Activated gamma-delta T cell (primary cell): ENCODE results near the gene BTBD10.

Source experiments
- DNase-seq: peaks from one replicate; lab custom pipeline; 2025; lab: John Stamatoyannopoulos, UW

Gene BTBD10

DNA sequence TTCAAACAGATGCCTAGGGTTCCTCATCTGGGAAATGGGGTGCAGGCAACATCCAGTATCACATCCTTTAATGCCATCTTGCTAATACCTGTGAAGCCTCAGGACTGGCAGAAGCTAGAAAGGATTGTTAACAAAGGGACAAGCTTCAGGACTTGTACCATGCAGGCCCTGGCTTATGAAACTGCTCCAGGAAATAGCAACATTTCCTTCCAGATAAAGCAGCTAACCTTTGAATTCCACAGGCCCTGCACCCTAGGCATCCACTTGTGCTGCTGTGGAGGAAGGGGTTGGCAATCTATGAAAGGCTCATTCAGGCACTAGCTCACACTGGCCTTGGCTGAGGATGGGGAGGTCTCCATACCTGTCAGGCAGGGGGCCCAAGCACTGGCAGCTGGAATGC lies 87.2 kb downstream of the BTBD10 start:
- no peak for DNase-seq

DNA sequence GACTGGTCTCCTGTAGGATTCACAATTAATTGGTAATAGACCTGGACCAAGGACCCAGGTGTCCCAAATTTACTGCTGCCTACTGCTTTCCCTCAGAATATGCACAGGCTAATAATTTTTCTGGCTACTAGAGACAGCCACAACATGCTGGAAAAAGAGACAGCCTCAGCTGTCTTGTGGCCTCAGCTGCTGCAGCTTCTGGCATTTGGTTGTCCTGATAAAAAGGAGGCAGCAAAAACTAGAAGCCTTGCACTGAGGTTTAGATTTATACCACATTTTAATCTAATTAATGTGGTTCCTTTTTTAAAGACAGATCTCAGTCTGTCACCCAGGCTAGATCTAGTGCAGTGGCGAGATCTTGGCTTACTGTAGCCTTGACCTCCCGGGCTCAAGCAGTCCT lies 89.8 kb downstream of the BTBD10 start:
- DNase-seq = no peak

DNA sequence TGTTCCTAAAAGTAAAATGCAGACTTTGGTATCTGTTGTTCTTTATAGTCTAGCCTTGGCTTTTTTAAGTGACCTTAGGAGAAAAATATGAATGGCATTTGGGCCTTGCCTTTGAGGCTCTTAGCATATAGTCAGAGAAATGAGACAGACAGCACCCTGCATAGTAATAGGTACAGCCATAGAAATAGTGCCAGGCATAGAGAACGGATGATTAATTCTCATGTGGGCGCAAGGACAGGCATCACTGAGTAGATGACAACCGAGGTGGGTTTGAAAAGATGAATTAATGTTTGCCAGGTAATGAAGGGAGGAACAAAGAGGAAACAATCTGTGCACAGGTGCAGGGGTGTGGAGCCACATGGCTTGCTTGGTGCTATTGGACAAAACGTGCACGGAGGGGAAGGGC lies 95.0 kb downstream of the BTBD10 start:
- DNase-seq = no peak

DNA sequence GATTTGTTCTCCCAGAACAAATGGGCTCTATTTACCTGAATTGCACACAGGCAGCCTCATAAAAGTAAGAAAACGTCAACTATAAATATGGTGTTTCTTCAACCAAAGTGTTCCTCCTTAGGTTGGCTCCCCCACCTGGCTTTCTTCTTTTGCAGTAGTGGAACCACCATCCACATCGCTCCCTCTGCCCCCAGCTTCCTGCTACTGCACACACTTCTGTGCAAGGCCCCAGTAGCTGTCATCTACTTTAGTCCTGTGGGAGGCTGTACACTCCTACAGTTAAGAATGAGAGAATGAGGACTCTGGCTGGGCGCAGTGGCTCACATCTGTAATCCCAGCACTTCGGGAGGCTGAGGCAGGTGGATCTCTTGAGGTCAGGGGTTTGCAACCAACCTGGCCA lies 95.9 kb downstream of the BTBD10 start:
- DNase-seq = no peak

DNA sequence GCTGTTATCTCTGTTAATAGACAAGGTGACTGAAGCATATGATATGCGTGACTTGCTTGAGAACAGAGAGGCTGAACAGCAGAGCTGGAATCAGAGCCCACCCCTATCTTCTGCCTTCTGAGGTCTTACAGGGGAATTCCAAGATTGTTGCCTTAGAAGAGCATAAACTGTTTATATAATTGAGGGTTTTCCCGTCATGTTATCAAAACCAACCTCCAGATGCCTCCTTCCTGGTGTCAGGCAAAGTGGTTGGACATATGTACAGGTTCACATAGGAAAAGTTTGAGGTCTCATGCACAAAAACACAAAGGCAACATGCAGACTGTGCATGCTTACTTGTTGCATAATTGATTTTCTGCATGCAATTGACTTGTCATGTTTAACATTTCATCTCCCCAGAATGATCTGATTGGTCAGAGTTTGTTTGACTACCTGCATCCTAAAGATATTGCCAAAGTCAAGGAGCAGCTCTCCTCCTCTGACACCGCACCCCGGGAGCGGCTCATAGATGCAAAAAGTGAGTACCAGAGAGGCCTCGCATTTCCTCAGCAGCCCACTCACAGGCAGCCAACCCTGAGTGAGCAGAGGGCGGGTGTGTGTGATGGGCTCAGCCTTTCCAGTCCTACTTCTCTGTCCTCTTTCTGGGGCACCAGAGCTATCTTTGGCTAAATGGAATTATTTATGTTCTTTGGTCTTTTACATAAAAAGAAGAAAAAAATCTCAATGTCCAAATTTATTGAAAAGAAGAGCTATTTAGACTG lies 96.6 kb downstream of the BTBD10 start:
- DNase-seq = no peak

DNA sequence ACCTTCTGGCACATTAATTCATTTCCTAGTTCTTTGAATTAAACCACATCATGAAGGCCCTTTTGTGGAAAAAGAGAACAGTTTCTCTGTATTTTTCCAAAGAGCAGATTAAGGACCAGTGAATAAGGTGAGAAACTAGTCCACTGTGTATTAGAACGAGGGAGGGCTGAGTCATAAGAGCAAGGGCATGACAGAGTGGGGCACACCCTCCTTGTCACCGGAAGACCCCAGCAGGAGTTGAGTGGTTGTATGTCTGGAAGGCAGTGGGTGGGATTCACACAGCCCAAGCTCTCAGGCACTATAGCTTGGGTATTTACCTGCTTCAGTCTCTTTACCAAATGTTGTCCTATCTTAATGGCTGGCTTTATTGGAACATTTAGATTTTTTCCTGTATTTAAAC lies 98.6 kb downstream of the BTBD10 start:
- DNase-seq = no peak

DNA sequence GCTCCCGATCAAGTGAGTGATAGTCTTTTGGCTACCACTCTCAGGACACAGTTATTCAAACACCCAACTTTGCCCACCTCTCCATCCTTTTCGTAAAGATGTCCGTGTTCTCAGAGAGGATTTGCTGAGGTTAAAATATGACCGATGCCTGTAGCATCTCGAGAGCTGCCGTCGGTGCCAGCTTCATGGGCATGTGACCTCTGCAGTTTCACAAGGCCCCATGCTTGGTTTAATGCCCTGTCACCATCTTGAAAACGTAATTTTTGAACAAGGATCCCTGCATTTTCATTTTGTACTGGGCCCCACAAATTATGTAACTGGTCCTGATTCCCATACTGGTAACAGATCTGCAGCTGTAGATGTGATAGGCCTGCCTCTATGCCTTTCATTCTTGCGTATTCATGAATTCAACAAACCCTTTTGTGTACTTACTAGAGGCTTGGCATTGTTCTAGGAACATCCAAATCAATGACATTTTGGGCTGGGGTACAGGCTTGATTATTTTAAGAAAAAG lies 100.4 kb downstream of the BTBD10 start:
- no peak for DNase-seq

DNA sequence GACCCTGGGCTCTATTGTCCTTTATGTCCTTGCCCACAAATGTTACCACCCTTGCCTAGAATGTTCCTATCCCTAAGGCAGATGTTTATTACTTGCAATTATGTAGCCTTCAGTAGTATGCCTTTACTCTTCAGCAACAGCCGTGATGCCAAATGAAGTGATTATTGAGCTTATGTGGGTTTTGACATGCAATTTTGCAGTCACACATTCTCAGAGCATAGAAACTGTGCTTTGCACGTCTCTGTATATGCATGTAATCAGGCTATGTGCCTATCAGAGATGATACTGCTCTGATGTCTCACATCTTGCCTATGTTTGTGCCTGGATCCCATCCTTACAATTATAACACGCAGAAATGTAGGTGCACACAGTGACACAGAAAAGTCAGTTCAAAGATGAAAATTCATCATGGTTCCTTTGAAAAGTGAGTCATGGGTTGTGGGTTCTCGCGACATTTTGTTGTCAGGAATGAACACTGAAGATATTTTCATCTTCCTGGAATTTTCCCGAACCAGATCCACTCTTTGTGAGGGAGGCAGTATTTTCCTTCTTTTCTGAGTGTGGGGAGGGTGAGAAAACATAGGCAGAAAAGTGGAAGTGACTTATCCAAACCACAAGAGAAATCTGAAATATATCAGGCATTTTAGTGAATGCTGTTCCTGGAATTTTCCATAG lies 104.3 kb downstream of the BTBD10 start:
- DNase-seq = no peak

DNA sequence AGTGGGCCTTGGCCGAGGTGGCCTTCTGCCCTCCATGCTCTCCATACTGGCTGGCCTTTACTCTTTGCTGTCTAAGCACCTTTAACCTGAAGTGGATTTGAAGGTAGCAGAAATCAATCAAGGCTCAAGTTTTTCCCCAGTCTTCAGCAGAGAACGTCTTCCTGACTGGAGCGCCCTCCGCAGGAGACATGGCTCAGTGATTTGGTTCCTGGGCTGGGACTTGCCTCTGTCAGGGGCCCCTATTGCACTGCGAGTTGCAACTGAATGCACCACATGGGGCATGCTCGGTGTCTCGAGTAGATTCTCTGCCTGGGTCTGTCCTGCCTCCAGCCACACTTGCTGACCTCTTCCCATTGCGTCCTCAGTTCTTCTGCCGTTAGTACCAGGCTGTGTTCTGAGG lies 105.8 kb downstream of the BTBD10 start:
- DNase-seq = no peak

DNA sequence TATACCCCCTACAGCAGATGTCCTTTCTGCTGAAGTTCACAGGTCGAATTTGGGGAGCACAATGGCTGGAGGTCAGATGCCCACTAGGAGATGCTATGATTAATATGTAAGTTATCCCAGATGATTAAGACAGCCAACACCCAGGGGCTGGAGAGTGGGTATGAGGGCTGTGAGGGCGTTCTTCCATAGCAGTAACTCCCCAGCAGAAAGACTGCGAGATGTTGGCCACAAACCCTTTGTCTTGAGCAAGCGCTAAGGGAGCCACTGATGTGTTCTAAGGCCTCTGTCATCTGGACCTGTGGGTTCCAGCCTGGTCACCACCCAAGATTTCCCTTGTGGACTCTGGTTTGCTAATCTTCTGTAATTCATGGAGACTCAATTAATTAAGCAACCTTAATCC lies 107.8 kb downstream of the BTBD10 start:
- no peak for DNase-seq

DNA sequence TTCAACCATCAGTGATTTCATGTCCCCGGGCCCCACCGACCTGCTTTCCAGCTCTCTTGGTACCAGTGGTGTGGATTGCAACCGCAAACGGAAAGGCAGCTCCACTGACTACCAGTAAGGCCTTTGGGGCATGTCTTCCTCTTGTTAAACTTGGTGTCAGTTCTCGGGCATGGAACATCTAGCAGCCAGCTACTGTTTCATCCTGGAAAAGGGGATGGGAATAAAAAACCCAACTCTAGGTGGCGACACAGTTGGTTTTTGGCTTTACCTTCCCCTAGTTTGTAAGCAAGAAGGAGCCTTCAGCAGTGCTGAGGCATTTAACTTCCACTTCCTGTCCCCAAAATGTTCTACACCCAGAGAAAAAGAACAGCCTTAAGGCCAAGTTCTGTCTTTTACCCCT lies 108.7 kb downstream of the BTBD10 start:
- no peak for DNase-seq

DNA sequence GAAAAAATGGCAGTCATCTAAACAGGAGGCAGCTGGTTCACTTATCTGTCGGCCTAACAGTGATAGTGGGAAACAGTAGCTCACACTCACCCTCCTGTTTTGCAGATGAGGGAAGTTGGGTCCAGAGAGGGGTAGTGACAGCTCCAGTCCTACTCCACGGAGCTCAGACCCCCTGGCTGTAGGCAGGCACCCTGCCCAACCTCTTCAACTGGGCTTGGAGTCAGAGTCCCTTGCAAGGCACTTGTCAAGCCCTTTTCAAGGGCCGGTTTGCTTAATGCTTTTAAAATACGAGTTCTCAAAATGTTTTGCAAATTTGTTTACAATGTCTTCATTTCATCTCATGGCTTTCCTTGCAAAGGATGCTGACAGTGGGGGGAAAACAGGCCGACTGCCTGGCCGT lies 110.3 kb downstream of the BTBD10 start:
- DNase-seq = no peak

DNA sequence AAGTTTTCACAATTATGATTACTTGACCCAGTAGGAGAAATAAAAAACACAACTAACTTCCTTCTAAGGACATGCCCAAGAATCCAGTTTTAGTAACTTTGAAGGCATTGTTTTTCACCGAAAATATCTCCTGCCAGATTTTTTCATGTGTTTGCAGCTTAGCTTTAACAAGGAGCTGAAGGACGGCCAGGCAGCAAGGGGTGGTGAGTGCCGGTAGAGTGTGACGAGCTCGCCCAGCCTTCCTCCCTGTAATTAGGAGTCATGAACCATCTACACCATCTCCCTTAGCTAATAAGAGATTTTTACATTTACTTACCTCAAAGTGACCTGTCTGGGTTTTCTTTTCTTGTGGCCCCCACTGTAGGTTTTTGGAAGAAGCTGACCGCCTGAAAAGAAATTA lies 113.4 kb downstream of the BTBD10 start:
- no peak for DNase-seq

DNA sequence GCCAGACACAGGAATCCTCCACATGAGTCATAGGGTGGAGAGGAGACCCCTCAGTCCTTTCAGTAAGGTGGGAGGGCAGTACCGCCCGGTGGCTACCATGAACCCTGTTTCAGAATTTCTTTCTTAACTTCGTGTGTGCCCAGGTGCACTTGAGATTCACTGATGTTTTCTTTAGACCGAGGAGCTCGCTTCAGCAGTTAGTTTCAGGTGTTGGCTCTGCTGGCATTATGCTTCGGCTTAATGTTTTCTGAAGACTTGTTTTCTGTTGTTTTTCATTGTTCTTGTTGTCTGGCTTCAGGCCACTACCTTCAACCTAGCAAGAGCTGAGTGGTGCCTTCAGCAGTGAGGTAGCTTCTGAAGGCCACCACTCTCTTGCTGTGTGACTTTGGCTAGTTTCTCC lies 114.0 kb downstream of the BTBD10 start:
- DNase-seq = no peak

DNA sequence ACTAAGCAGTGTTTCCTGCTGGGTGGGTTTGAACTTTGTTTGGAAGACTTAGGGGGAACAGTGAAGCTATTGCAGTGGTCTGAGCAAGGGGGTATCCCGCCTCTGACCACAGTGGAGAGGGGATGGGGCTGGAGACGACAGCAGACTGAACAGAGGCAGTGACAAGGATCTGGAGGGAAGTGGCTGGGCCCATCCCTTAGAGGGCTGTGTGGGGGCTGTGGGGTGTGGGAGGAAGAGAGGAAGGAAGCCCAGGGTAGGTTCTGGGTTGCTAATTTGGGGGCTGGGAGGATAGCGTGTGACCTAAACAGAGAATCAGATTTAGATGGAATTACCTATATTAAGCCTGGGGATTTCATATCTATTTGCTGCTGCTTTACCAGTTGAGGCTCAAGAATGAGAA lies 114.7 kb downstream of the BTBD10 start:
- no peak for DNase-seq

DNA sequence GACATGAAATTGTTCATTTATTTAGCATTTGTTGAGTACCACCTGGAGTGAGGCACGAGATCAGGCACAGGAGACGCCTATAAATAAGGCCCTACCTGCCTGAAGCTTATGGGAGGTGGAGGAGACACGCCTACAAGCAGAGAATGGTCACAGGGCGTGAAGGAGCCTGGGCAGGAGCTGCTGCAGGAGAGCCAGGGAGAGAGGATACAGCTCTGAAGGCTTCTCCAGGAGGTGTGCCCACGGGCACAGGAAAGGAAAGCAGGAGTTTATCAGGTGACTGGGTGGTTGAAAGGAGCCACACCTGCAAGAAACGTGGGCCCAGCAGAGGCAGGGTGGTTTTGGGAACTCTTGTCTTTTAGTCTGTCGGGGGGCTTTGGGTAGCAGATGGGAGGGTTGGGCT lies 115.1 kb downstream of the BTBD10 start:
- DNase-seq = no peak

DNA sequence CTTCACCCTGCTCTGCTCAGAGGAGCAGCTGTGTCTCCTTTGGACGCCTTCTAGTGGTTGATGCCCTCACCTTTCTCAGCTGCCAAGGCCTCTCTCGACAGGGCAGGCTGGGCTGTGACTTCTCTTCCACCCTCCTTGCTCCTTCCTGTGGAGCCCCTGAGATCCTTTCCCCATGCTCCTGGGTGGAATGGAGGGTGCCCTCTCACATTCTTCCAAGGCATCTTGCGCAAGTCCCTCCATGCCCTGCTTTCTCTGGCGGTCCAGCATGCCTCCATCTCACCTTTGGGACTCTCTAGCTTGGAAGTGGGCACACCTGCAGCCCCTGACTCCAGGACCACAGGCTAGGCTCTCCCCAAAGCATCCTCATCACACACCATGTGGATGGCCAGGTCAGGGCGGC lies 116.6 kb downstream of the BTBD10 start:
- no peak for DNase-seq

DNA sequence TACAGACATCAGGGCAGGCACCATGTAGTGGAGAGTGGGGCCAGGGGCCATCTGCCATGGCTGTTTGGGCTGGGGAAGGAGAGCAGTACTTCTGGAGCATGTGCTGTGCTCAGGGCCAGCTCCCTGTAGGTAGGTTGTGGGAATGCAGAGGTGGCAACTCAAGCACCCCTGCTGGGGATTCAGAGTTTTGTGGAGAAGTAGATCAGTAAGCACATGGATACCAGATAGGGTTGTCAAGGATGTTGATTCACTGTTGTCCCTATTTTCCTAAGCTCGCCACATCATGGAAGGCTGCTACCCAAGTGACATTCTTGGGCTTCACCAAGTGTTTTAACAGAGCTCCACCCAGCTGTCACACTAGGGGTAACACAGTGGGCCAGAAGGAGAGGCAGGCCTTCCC lies 118.2 kb downstream of the BTBD10 start:
- DNase-seq = no peak

DNA sequence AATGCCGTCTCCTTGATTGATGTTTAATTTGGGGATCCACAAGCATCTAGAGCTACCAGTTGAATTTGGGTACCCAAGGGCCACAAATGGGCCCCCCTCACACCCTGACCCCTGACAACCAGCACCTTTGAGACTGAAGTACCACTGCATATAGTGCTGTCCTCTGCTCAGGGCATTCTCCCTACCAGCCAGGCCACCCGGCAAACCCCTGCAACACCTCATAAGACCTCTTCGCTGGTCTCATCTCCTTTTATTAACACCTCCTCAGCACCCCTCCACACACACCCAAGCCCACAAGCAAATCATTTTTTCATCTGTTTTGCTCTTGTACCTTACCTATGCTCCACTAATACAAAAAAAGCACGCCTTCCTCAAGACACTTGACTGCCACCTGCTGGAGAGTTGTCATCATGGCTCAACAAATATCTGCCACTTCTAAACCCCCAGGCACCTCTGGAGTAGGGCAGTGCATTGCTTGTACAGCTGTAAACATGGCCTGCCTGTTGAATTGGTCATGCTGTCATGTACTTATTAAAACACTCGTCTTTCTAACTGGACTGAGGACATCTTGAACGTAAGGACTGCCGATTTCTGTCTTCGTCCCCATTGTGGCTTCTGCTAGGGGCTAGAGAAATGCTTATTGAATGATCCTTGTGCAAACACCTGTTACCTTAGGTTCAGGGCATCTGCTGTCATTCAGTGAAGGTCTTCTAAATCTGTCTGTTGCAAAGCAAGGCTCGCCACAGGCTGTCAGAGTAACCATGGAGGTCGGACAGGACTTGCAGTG lies 118.9 kb downstream of the BTBD10 start:
- DNase-seq = no peak

DNA sequence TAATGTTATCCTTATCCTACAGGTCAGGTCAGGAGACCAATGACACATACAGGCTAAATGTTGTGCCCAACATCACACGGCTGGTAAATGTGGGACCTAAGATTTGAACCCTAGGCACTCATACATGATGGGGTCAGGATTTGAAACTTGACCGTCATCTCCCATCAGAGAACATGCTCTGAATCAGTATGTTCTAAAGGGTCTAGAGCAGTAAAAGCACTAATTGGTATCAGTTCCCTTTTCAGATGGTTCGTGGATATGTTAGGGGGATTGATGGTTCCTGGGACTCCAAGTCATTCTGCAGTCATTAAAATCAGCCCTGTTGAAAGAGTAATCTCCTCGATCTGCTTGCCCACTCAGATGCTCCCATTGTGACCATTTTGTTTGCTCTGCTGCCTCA lies 120.0 kb downstream of the BTBD10 start:
- no peak for DNase-seq

DNA sequence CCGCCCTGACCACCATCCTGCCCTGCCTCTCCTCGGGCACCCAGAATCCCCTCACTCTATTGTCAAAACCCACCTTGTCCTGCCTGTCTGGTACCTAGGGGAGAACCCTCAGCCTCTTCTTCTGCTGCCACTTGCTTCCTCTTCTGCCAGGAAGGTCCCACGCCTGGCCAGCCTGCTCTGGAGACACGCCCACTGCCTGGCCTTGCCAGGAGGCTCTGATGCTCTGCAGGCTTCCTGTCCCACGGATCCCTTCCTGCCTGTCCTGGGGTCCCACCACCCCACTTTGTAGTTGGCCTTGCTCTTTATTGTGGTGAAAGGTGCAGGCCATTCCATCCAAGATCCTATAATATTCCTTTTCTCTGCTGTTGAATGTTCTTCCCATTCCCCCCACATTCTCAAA lies 122.0 kb downstream of the BTBD10 start:
- no peak for DNase-seq

DNA sequence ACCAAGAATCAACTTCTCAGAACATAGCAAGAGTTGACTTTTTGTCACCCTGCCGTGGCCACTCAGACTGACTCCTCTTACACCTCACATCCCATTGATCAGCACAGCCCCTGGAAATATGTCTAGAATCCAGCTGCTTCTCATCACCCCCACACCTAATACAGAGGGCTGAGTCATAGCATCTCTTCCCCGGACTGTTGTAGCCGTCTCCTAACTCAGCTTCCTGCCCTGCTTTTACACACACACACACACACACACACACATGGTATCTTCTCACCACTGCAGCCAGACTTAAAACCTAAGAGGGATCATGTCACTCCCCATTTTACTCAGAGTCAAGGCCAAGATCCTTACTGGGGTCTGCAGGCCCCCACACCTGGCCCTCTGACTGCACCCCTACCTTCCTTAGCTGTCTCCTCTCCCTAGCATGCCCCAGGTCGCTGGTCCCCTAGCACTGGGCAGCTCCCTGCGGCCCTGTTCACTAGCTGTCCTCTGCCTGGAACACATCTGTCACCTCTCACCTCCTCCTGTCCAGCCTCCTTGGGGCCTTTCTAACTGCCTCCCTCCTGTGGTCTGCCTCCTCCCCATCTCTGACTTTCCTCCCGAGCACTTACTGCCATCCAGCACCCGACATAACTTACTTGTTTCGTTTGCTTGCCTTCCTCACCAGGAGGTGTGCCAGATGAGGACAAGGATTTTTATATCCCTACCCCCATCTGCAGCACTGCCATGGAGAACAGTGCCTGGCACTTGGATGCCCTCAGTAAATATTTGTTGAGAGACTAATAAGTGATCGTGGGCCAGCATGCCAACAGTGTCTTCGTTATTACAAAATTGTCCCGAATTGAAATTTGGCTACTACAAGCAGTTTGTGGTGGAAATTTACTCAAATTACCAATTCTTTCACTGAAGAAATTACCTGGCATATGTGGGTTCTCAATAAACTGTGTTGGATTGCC lies 123.5 kb downstream of the BTBD10 start:
- no peak for DNase-seq
